Parathyroid adenoma (tissue), 2 donors: Measurements from ENCODE around the gene MYO5B.

Experiments
- H2AFZ ChIP-seq: fragments of 300-600 bp; sonication (generic); one replicate; pipeline ENCODE4 v1.7.0; 2017; ENCODE audit warnings: antibody characterized with exemption, mild to moderate bottlenecking
- H3K27ac ChIP-seq: fragments of 300-600 bp; sonication (generic); one replicate; pipeline ENCODE4 v1.7.0; 2017
- H3K27me3 ChIP-seq: fragments of 300-600 bp; sonication (generic); one replicate; pipeline ENCODE4 v1.7.0; 2017; ENCODE audit warnings: low read length; ENCODE audit not compliant: control insufficient read depth, insufficient read depth
- H3K36me3 ChIP-seq: fragments of 300-600 bp; sonication (generic); one replicate; pipeline ENCODE4 v1.7.0; 2017; ENCODE audit warnings: low read length; ENCODE audit not compliant: control insufficient read depth, insufficient read depth
- H3K4me1 ChIP-seq: fragments of 300-600 bp; sonication (generic); one replicate; pipeline ENCODE4 v1.7.0; 2017; ENCODE audit warnings: control low read depth
- H3K4me2 ChIP-seq: fragments of 300-600 bp; sonication (generic); one replicate; pipeline ENCODE4 v1.7.0; 2017; ENCODE audit warnings: low read length
- H3K4me3 ChIP-seq: fragments of 300-600 bp; sonication (generic); one replicate; pipeline ENCODE4 v1.7.0; 2017; ENCODE audit warnings: low read depth, low read length
- H3K79me2 ChIP-seq: fragments of 300-600 bp; sonication (generic); one replicate; pipeline ENCODE4 v1.7.0; 2017; ENCODE audit warnings: control low read depth
- H3K9ac ChIP-seq: fragments of 300-600 bp; sonication (generic); one replicate; pipeline ENCODE4 v1.7.0; 2017; ENCODE audit warnings: mild to moderate bottlenecking
- H3K9me3 ChIP-seq: fragments of 300-600 bp; sonication (generic); one replicate; pipeline ENCODE4 v1.7.0; 2017; ENCODE audit warnings: low read length; ENCODE audit not compliant: control insufficient read depth
- CTCF ChIP-seq: fragments of 300-600 bp; sonication (generic); IDR thresholded peaks from one replicate; pipeline ENCODE4 v1.7.0; 2017; ENCODE audit warnings: antibody characterized with exemption, mild to moderate bottlenecking
- donor health status: primary hyperparathyroidism.

Gene MYO5B

GRCh38 chr18:49819071-49819662 is 375.8 kb downstream of the MYO5B start:
- Histone ChIP-seq H3K36me3 (no peaks in the 10 kb centered on the region), H3K4me3 (no peak overlapping the region), H3K4me2 (no peak overlapping the region), H2AFZ (no peak overlapping the region), H3K4me1 (no peaks in the 10 kb centered on the region), H3K27ac (no peak overlapping the region), H3K79me2 (no peaks in the 10 kb centered on the region), H3K27me3 (no peaks in the 10 kb centered on the region), H3K9ac (no peak overlapping the region), H3K9me3 (no peaks in the 10 kb centered on the region)
- TF ChIP-seq CTCF = no peak

- TF ChIP-seq CTCF = no peak
- no peak overlapping the region for H2AFZ ChIP-seq
- no peaks in the 10 kb centered on the region for H3K4me1 ChIP-seq
- H3K4me3 ChIP-seq = no peak overlapping the region
- no peak overlapping the region for H3K9ac ChIP-seq
- no peaks in the 10 kb centered on the region for H3K36me3 ChIP-seq
- no peaks in the 10 kb centered on the region for H3K9me3 ChIP-seq
- no peaks in the 10 kb centered on the region for H3K79me2 ChIP-seq
- no peaks in the 10 kb centered on the region for H3K27me3 ChIP-seq
- no peak overlapping the region for H3K4me2 ChIP-seq
- H3K27ac ChIP-seq = no peak overlapping the region
These were observed 377.0 kb downstream of the MYO5B start for GRCh38 chr18:49817947-49818346.

GRCh38 chr18:49815927-49816326 is 379.0 kb downstream of the MYO5B start:
- no peak for TF ChIP-seq CTCF
- H3K4me1 ChIP-seq = peaks cover 3% of the 10 kb centered on the region
- H3K27me3 ChIP-seq = no peaks in the 10 kb centered on the region
- H3K4me2 ChIP-seq = no peak overlapping the region
- no peak overlapping the region for H3K9ac ChIP-seq
- no peak overlapping the region for H2AFZ ChIP-seq
- H3K79me2 ChIP-seq = no peaks in the 10 kb centered on the region
- no peak overlapping the region for H3K4me3 ChIP-seq
- H3K9me3 ChIP-seq = no peaks in the 10 kb centered on the region
- no peaks in the 10 kb centered on the region for H3K36me3 ChIP-seq
- no peak overlapping the region for H3K27ac ChIP-seq

GRCh38 chr18:49814147-49814499 is 380.8 kb downstream of the MYO5B start:
- H3K36me3 ChIP-seq = no peaks in the 10 kb centered on the region
- peak overlapping the region; percentile 95 for H3K4me2 ChIP-seq
- H3K4me3 ChIP-seq = peak overlapping the region; percentile 87
- H3K9ac ChIP-seq = no peak overlapping the region
- peak overlapping the region; percentile 98 for H2AFZ ChIP-seq
- H3K79me2 ChIP-seq = peaks cover 1% of the 10 kb centered on the region
- peaks cover 3% of the 10 kb centered on the region for H3K4me1 ChIP-seq
- peak overlapping the region; percentile 84 for H3K27ac ChIP-seq
- no peaks in the 10 kb centered on the region for H3K27me3 ChIP-seq
- no peaks in the 10 kb centered on the region for H3K9me3 ChIP-seq
- TF ChIP-seq CTCF = no peak
